ENCODE measurements around the gene ZNF622.

Gene ZNF622

DNA sequence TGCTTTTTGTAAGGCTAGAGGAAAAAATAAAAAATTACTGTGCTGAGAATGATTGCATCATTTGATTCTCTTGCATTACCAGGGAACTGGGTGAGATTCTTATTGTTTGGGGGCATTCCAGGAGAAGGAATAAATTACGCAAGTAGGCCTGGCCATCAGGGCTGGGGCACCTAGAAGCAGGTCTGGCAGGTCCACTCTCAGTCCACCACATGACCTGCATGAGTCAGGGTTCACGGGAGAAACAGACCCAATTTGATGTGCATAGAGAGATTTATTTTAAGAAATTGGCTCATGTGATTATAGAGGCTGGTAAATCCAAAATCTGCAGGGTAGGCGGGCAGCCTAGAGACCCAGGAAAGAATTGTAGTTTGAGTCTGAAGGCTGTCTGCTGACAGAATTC lies 59.6 kb downstream of the ZNF622 start:
- TF ChIP-seq, protein P1, sequence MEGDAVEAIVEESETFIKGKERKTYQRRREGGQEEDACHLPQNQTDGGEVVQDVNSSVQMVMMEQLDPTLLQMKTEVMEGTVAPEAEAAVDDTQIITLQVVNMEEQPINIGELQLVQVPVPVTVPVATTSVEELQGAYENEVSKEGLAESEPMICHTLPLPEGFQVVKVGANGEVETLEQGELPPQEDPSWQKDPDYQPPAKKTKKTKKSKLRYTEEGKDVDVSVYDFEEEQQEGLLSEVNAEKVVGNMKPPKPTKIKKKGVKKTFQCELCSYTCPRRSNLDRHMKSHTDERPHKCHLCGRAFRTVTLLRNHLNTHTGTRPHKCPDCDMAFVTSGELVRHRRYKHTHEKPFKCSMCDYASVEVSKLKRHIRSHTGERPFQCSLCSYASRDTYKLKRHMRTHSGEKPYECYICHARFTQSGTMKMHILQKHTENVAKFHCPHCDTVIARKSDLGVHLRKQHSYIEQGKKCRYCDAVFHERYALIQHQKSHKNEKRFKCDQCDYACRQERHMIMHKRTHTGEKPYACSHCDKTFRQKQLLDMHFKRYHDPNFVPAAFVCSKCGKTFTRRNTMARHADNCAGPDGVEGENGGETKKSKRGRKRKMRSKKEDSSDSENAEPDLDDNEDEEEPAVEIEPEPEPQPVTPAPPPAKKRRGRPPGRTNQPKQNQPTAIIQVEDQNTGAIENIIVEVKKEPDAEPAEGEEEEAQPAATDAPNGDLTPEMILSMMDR (conservative IDR thresholded peaks at IDR 0.05; ENCODE audit: low read depth, low read length): no peak
- no peak for DNase-seq (ENCODE audit: low read depth)
- H3K4me3 ChIP-seq (ENCODE audit: low read depth, low read length): no peak overlapping the region
